SK-N-SH (cell line): ENCODE results near the gene SENP8. TPM values are rescaled to one million over a fixed set of nuclear protein-coding genes. Genes with fewer than 3 reads are reported as not detected.

Experiments used
- CTCF ChIA-PET: fragments of 300-600, 350-600 bp; formaldehyde crosslinking; extraction: SDS; loops from one replicate; lab custom pipeline; 2021; lab: Yijun Ruan, JAX
- POLR2A ChIA-PET: fragments of 350-600 bp; sonication (Branson Sonifier 250); formaldehyde crosslinking; extraction: SDS; loops from one replicate; lab custom pipeline; 2020; ENCODE audit warnings: antibody characterized with exemption, inconsistent platforms; lab: Yijun Ruan, JAX
- DNase-seq: peaks from one replicate; pipeline ENCODE4 v3.0.0; 2012
- H2AFZ ChIP-seq: fragments of 200-600 bp; sonication (generic); 2 replicates; pipeline ENCODE4 v1.8.1; 2016; ENCODE audit warnings: antibody characterized with exemption, mild to moderate bottlenecking, low read depth
- H3F3A ChIP-seq: fragments of 200-600 bp; sonication (generic); replicated peaks from 2 replicates; pipeline ENCODE3; 2016; ENCODE audit warnings: antibody characterized with exemption, mild to moderate bottlenecking; ENCODE audit not compliant: insufficient read depth
- H3K27ac ChIP-seq, 2 experiments: fragments of 200-500 bp in 1 of 2; fragments of 200-600 bp in 1 of 2; sonication (Bioruptor generic) in 1 of 2; sonication (generic), shearing (Covaris generic) in 1 of 2; 2 replicates each; pipeline versions ENCODE4 v1.5.1 to v1.6.1; 2014 to 2016; ENCODE audit warnings: low read depth in 2 of 2, inconsistent platforms in 1 of 2, low read length in 1 of 2, mild to moderate bottlenecking in 1 of 2, mixed read lengths in 1 of 2
- H3K27me3 ChIP-seq: fragments of 200-600 bp; sonication (generic), shearing (Covaris generic); 2 replicates; pipeline ENCODE4 v1.6.1; 2016; ENCODE audit warnings: mixed run types; ENCODE audit not compliant: insufficient read depth
- H3K36me3 ChIP-seq, 2 experiments: fragments of 200-500 bp in 1 of 2; fragments of 200-600 bp in 1 of 2; sonication (Bioruptor generic) in 1 of 2; sonication (generic) in 1 of 2; replicated peaks in 1 of 2; 2 replicates each; pipeline versions ENCODE3 to v1.5.1; 2014 to 2016; ENCODE audit warnings: low read length in 1 of 2, mild to moderate bottlenecking in 1 of 2; ENCODE audit not compliant: insufficient read depth in 2 of 2, control insufficient read depth in 1 of 2
- H3K4me1 ChIP-seq, 2 experiments: fragments of 200-500 bp in 1 of 2; fragments of 200-600 bp in 1 of 2; sonication (Bioruptor generic) in 1 of 2; sonication (generic), shearing (Covaris generic) in 1 of 2; 2 replicates each; pipeline versions ENCODE4 v1.5.1 to v1.6.1; 2014 to 2016; ENCODE audit warnings: low read depth in 1 of 2, low read length in 1 of 2, mixed run types in 1 of 2; ENCODE audit not compliant: insufficient read depth in 2 of 2, control insufficient read depth in 1 of 2
- H3K4me2 ChIP-seq: fragments of 200-600 bp; sonication (generic), shearing (Covaris generic); 2 replicates; pipeline ENCODE4 v1.6.1; 2017; ENCODE audit warnings: mixed run types
- H3K4me3 ChIP-seq, 2 experiments: fragments of 200-500 bp in 1 of 2; fragments of 200-600 bp in 1 of 2; sonication (Bioruptor generic) in 1 of 2; sonication (generic), shearing (Covaris generic) in 1 of 2; 2 replicates each; pipeline versions ENCODE4 v1.5.1 to v1.8.1; 2014 to 2016; ENCODE audit warnings: low read depth in 2 of 2, inconsistent platforms in 1 of 2, low read length in 1 of 2, mild to moderate bottlenecking in 1 of 2, mixed read lengths in 1 of 2, moderate library complexity in 1 of 2
- H3K79me2 ChIP-seq: fragments of 200-600 bp; sonication (generic); 2 replicates; pipeline ENCODE4 v1.8.1; 2017; ENCODE audit warnings: mild to moderate bottlenecking; ENCODE audit not compliant: insufficient read depth
- H3K9ac ChIP-seq: fragments of 200-600 bp; sonication (generic); 2 replicates; pipeline ENCODE4 v1.6.1; 2017; ENCODE audit warnings: mixed run types
- H3K9me2 ChIP-seq: fragments of 200-600 bp; sonication (generic); 2 replicates; pipeline ENCODE4 v1.6.1; 2017; ENCODE audit warnings: mixed run types
- H3K9me3 ChIP-seq: fragments of 200-600 bp; sonication (generic); 2 replicates; pipeline ENCODE4 v1.6.1; 2017; ENCODE audit warnings: mixed run types, mild to moderate bottlenecking, moderate library complexity
- H4K20me1 ChIP-seq: fragments of 200-600 bp; sonication (generic); 2 replicates; pipeline ENCODE4 v1.6.1; 2017; ENCODE audit warnings: mild to moderate bottlenecking, mixed run types; ENCODE audit not compliant: insufficient read depth
- CHD2 ChIP-seq: fragments of 150-350 bp; IDR thresholded peaks from 2 replicates; pipeline ENCODE4 v1.6.1; 2018; ENCODE audit warnings: low read length; ENCODE audit not compliant: partially characterized antibody
- EZH2phosphoT487 ChIP-seq: fragments of 200-600 bp; sonication (generic); IDR thresholded peaks from 2 replicates; pipeline ENCODE4 v1.6.1; 2017; ENCODE audit warnings: low read depth, mixed run types, mild to moderate bottlenecking, antibody characterized with exemption, moderate library complexity, borderline replicate concordance
- FOSL2 ChIP-seq: IDR thresholded peaks from 2 replicates; pipeline ENCODE4 v1.4.0; 2012; ENCODE audit warnings: low read depth, mild to moderate bottlenecking, moderate library complexity, borderline replicate concordance
- FOXJ3 ChIP-seq: sonication (generic); formaldehyde crosslinking; IDR thresholded peaks from 2 replicates; pipeline ENCODE4 v1.5.1; 2020; ENCODE audit warnings: mild to moderate bottlenecking, missing genetic modification reagents
- FOXM1 ChIP-seq: IDR thresholded peaks from 2 replicates; pipeline ENCODE4 v1.4.0; 2012; ENCODE audit warnings: low read depth, mild to moderate bottlenecking
- GABPA ChIP-seq: IDR thresholded peaks from 2 replicates; pipeline ENCODE4 v1.4.0; 2012; ENCODE audit warnings: low read depth, mild to moderate bottlenecking
- GATA2 ChIP-seq: sonication (generic); formaldehyde crosslinking; IDR thresholded peaks from 2 replicates; pipeline ENCODE4 v1.5.0; 2020; ENCODE audit warnings: mild to moderate bottlenecking, missing genetic modification reagents
- IRF3 ChIP-seq: fragments of 150-350 bp; IDR thresholded peaks from 2 replicates; pipeline ENCODE4 v1.6.1; 2016; ENCODE audit warnings: mild to moderate bottlenecking, low read depth, low read length
- JUND ChIP-seq: IDR thresholded peaks from 2 replicates; pipeline ENCODE4 v1.4.0; 2012
- MEF2A ChIP-seq: IDR thresholded peaks from 2 replicates; pipeline ENCODE4 v1.4.0; 2012; ENCODE audit warnings: low read depth, borderline replicate concordance
- MXI1 ChIP-seq: IDR thresholded peaks from 2 replicates; pipeline ENCODE4 v1.6.1; 2012; ENCODE audit warnings: mild to moderate bottlenecking, low read depth, low read length, improper control_type of control experiment
- NFIC ChIP-seq: IDR thresholded peaks from 2 replicates; pipeline ENCODE4 v1.4.0; 2012; ENCODE audit warnings: borderline replicate concordance
- NRF1 ChIP-seq: IDR thresholded peaks from 2 replicates; pipeline ENCODE4 v1.6.1; 2012; ENCODE audit warnings: low read depth, mild to moderate bottlenecking, low read length
- POLR2AphosphoS5 ChIP-seq: IDR thresholded peaks from 2 replicates; pipeline ENCODE4 v1.6.1; 2012; ENCODE audit warnings: low read depth, low read length
- RXRA ChIP-seq: IDR thresholded peaks from 2 replicates; pipeline ENCODE4 v1.4.0; 2012; ENCODE audit warnings: low read depth, mild to moderate bottlenecking, borderline replicate concordance
- SIN3A ChIP-seq: IDR thresholded peaks from 2 replicates; pipeline ENCODE4 v1.6.1; 2012; ENCODE audit warnings: low read depth, mild to moderate bottlenecking, low read length, moderate library complexity, borderline replicate concordance
- TAF1 ChIP-seq: IDR thresholded peaks from 2 replicates; pipeline ENCODE4 v1.6.1; 2012; ENCODE audit warnings: low read depth, mild to moderate bottlenecking, low read length, moderate library complexity, borderline replicate concordance
- TCF12 ChIP-seq: IDR thresholded peaks from 2 replicates; pipeline ENCODE4 v1.4.0; 2012
- USF1 ChIP-seq: IDR thresholded peaks from 2 replicates; pipeline ENCODE4 v1.4.0; 2012; ENCODE audit warnings: low read depth, borderline replicate concordance
- USF2 ChIP-seq: fragments of 150-350 bp; IDR thresholded peaks from 2 replicates; pipeline ENCODE4 v1.6.1; 2017; ENCODE audit warnings: antibody characterized with exemption, low read length, low read depth, borderline replicate concordance
- YY1 ChIP-seq: IDR thresholded peaks from 2 replicates; pipeline ENCODE4 v1.4.0; 2012; ENCODE audit warnings: low read depth, mild to moderate bottlenecking
- WGBS: methylation state at CpG from one replicate; pipeline ENCODE4 v1.1.6; 2017; ENCODE audit warnings: low lambda C conversion rate; 5-methylcytosine and 5-hydroxymethylcytosine counted together
- polyA plus RNA-seq, 3 experiments: library from polyadenylated mRNA; depleted of rRNA; stranded (reverse); fragments of >200 nt; gene quantifications; 2 replicates each; pipeline ENCODE4 v1.2.3, GENCODE V29; 2012
- TF ChIP-seq, protein P1 (sequence below): IDR thresholded peaks from 2 replicates; pipeline ENCODE4 v1.4.0; 2012; ENCODE audit warnings: low read depth
- TF ChIP-seq, protein P2 (sequence below): IDR thresholded peaks from 2 replicates; pipeline ENCODE4 v1.6.1; 2012; ENCODE audit warnings: mild to moderate bottlenecking, low read depth, low read length, moderate library complexity

The SENP8 gene
- polyA plus RNA-seq, 1 of the 3 experiments (the other 2 are of a cell fraction) = 1.4 TPM

GRCh38 chr15:72169236-72169920, 51.2 kb downstream of the SENP8 start:
- CTCF ChIA-PET = interaction anchor here (1.8 to 3.5 kb wide), 2 partner anchors 13 to 426 kb away, joined by 4 to 23 read pairs; no protein-coding TSS in a partner anchor
- DNase-seq = no peak

DNA sequence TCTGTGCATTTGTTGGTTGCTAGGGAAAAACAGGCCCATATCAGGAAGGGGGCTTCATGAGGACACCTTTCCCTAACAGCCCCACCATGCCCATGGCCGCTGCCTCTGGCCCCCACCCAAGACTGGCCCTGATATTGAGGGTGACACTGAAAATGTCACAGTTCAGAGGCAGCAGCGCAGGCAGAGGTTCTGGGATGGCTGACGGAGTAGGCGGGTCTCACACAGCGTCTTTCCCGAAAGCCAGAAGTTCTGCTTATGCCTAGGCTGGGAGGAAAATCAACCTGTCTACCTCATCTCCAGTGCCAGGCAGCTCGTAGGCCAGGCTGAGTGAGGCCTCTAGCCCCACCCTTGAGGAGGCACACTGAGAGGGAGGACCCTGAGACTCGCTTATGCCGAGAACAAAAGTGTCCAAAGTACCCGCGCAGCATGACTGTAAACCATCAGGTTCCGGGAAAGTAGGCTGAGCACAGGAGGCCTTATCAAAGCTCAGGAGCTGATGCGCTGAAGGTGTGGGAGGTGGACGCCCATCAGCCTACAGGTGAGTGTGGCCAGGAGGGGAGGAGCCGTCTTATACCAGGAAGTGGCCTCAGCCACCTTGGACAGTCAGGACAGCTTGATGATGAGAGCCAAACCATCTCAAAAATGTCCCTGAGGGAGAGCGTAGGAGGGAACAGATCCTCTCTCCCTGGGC, 51.9 kb downstream of the SENP8 start:
- no peaks in the 10 kb centered on the region for H3K9me2 ChIP-seq
- no peak overlapping the region for H2AFZ ChIP-seq
- CTCF ChIA-PET = interaction anchor here (3.5 kb wide), 1 partner anchor 13 kb away, joined by 23 read pairs; no protein-coding TSS in a partner anchor
- no peaks in the 10 kb centered on the region for H3K36me3 ChIP-seq
- no peak overlapping the region for H3K9ac ChIP-seq
- no peak overlapping the region for H3K4me3 ChIP-seq
- peaks cover 0 to 6% of the 10 kb centered on the region in 2 experiments; a peak in 1 of 4 replicates for H3K4me1 ChIP-seq
- no peak overlapping the region for H3K4me2 ChIP-seq
- no peaks in the 10 kb centered on the region for H3K27me3 ChIP-seq
- H4K20me1 ChIP-seq = no peaks in the 10 kb centered on the region
- POLR2A ChIA-PET = no interaction called here
- WGBS = 87% methylated on average over 10 of the region's 16 CpGs
- no peaks in the 10 kb centered on the region for H3F3A ChIP-seq
- no peaks in the 10 kb centered on the region for H3K9me3 ChIP-seq
- H3K79me2 ChIP-seq = no peaks in the 10 kb centered on the region
- no peak for DNase-seq
- H3K27ac ChIP-seq = no peak overlapping the region
- TF ChIP-seq, protein P1, sequence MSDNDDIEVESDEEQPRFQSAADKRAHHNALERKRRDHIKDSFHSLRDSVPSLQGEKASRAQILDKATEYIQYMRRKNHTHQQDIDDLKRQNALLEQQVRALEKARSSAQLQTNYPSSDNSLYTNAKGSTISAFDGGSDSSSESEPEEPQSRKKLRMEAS = no peak
- TF ChIP-seq FOSL2 (no peak), USF2 (no peak), NFIC (no peak), MXI1 (no peak)
- TF ChIP-seq, protein P2, sequence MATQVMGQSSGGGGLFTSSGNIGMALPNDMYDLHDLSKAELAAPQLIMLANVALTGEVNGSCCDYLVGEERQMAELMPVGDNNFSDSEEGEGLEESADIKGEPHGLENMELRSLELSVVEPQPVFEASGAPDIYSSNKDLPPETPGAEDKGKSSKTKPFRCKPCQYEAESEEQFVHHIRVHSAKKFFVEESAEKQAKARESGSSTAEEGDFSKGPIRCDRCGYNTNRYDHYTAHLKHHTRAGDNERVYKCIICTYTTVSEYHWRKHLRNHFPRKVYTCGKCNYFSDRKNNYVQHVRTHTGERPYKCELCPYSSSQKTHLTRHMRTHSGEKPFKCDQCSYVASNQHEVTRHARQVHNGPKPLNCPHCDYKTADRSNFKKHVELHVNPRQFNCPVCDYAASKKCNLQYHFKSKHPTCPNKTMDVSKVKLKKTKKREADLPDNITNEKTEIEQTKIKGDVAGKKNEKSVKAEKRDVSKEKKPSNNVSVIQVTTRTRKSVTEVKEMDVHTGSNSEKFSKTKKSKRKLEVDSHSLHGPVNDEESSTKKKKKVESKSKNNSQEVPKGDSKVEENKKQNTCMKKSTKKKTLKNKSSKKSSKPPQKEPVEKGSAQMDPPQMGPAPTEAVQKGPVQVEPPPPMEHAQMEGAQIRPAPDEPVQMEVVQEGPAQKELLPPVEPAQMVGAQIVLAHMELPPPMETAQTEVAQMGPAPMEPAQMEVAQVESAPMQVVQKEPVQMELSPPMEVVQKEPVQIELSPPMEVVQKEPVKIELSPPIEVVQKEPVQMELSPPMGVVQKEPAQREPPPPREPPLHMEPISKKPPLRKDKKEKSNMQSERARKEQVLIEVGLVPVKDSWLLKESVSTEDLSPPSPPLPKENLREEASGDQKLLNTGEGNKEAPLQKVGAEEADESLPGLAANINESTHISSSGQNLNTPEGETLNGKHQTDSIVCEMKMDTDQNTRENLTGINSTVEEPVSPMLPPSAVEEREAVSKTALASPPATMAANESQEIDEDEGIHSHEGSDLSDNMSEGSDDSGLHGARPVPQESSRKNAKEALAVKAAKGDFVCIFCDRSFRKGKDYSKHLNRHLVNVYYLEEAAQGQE = no peak

More at GRCh38 chr15:72169236-72169920, 51.2 kb downstream of the SENP8 start:
- Histone ChIP-seq H3K27ac (no peak overlapping the region), H2AFZ (no peak overlapping the region), H3K9ac (no peak overlapping the region), H3K9me3 (no peaks in the 10 kb centered on the region), H3K4me3 (no peak overlapping the region), H3K27me3 (no peaks in the 10 kb centered on the region), H3K9me2 (no peaks in the 10 kb centered on the region), H3K79me2 (no peaks in the 10 kb centered on the region), H3K36me3 (no peaks in the 10 kb centered on the region), H3K4me2 (no peak overlapping the region), H3K4me1 (peaks cover 0 to 6% of the 10 kb centered on the region in 2 experiments; a peak in 1 of 4 replicates), H3F3A (no peaks in the 10 kb centered on the region), H4K20me1 (no peaks in the 10 kb centered on the region)
- POLR2A ChIA-PET = no interaction called here
- WGBS = 55% methylated on average over 8 of the region's 10 CpGs
- TF ChIP-seq IRF3 (no peak), EZH2phosphoT487 (no peak), FOXJ3 (CRISPR knock-in tag) (no peak), TAF1 (no peak), SIN3A (no peak), MEF2A (no peak), CHD2 (no peak), YY1 (no peak), RXRA (no peak), TCF12 (no peak), USF1 (no peak), MXI1 (no peak), POLR2AphosphoS5 (no peak), FOXM1 (no peak), NRF1 (no peak), JUND (no peak), GATA2 (no peak), FOSL2 (no peak), GABPA (no peak)
- TF ChIP-seq, protein P1 = no peak
